ENCODE results near the gene ETS1. TPM values are rescaled to one million over a fixed set of nuclear protein-coding genes. Genes with fewer than 3 reads are reported as not detected.

ETS1 gene
- polyA plus RNA-seq, 1 experiment, result 32.3 TPM

DNA sequence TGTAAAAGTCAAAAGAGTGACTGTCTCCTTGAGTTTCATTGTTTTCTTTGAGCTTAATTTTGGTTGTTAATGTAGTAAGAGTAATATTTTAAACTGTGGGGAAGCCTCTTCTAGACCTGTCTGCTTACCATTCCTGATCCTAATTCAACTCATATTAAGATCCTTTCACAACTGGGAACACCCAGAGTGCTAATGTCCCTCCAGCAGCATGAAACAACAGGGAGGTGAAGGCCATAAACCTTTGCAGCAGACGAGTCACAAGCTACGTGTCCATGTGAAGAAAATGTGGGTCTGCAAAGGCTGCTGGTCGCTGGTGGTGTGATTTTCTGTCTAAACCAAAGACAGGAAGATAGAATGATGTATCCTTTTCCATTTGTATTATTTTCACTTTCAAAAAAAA lies 152.5 kb downstream of the ETS1 start:
- POLR2A ChIA-PET, result no interaction called here
- TF ChIP-seq, protein P1, sequence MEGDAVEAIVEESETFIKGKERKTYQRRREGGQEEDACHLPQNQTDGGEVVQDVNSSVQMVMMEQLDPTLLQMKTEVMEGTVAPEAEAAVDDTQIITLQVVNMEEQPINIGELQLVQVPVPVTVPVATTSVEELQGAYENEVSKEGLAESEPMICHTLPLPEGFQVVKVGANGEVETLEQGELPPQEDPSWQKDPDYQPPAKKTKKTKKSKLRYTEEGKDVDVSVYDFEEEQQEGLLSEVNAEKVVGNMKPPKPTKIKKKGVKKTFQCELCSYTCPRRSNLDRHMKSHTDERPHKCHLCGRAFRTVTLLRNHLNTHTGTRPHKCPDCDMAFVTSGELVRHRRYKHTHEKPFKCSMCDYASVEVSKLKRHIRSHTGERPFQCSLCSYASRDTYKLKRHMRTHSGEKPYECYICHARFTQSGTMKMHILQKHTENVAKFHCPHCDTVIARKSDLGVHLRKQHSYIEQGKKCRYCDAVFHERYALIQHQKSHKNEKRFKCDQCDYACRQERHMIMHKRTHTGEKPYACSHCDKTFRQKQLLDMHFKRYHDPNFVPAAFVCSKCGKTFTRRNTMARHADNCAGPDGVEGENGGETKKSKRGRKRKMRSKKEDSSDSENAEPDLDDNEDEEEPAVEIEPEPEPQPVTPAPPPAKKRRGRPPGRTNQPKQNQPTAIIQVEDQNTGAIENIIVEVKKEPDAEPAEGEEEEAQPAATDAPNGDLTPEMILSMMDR (IDR thresholded peaks at IDR 0.05; ENCODE audit: low read depth, low read length), result no peak
- H3K27ac ChIP-seq (ENCODE audit: low read depth, low read length), result no peak overlapping the region
- CTCF ChIA-PET, result interaction anchor here (0.8 to 1.2 kb wide), 2 partner anchors 14 to 197 kb away, joined by 3 to 4 read pairs; no protein-coding TSS in a partner anchor
- H3K27me3 ChIP-seq (ENCODE audit: control insufficient read depth, insufficient read depth, low read length), result no peaks in the 10 kb centered on the region
- H3K4me3 ChIP-seq (ENCODE audit: low read depth, low read length), result no peak overlapping the region
- H3K9me3 ChIP-seq (ENCODE audit: control insufficient read depth, insufficient read depth, low read length), result no peaks in the 10 kb centered on the region
- no peak for DNase-seq (ENCODE audit: low read depth, low spot score)

DNA sequence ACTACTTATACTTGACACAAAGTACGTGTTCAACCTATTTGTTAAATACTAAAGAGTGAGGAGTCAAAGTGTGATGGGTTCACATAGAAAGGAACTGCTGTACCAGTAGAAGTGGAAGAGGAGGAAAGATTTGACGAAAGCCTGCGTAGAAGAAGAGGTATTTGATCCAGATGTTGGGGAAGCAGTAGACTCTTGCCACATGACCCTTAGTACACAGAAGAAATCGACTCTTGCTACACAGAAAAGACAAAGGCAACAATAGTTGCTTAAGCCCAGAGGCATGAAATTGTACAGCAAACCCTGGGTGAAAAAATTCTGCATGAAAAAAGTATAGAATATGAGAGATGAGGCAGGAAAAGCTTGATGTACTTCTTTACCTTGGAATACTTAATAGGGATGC lies 152.9 kb downstream of the ETS1 start:
- H3K9me3 ChIP-seq (ENCODE audit: control insufficient read depth, insufficient read depth, low read length), result no peaks in the 10 kb centered on the region
- no peak overlapping the region for H3K27ac ChIP-seq (ENCODE audit: low read depth, low read length)
- CTCF ChIA-PET, result interaction anchor here (0.8 to 1.2 kb wide), 3 partner anchors 13 to 197 kb away, joined by 3 to 4 read pairs (median 4); no protein-coding TSS in a partner anchor
- H3K27me3 ChIP-seq (ENCODE audit: control insufficient read depth, insufficient read depth, low read length), result no peaks in the 10 kb centered on the region
- POLR2A ChIA-PET, result no interaction called here
- H3K4me3 ChIP-seq (ENCODE audit: low read depth, low read length), result no peak overlapping the region
- DNase-seq (ENCODE audit: low read depth, low spot score), result no peak
- TF ChIP-seq, protein P1 (IDR thresholded peaks at IDR 0.05; ENCODE audit: low read depth, low read length), result no peak

DNA sequence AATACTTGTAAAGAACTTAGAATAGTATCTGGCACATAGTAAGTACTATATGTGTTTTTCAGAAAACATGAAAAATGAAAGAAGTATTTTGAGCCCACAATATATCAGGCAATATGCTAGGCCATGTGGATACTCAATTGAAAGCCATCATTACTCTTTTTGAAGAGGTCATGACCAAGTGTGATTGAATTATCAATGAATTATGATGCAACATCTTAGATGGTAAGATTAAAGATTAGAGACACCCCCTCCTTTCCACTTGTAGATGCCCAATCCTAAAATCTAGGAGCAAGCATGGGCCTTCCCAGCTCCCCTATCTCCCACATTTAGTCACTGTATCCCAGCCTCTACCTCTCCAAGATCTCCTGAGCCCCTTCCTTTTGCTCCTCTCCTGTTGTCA lies 154.4 kb downstream of the ETS1 start:
- no peak for DNase-seq (ENCODE audit: low read depth, low spot score)
- CTCF ChIA-PET, result no interaction called here
- POLR2A ChIA-PET, result no interaction called here
- no peaks in the 10 kb centered on the region for H3K27me3 ChIP-seq (ENCODE audit: control insufficient read depth, insufficient read depth, low read length)
- no peak overlapping the region for H3K27ac ChIP-seq (ENCODE audit: low read depth, low read length)
- H3K4me3 ChIP-seq (ENCODE audit: low read depth, low read length), result no peak overlapping the region
- TF ChIP-seq, protein P1 (IDR thresholded peaks at IDR 0.05; ENCODE audit: low read depth, low read length), result no peak
- no peaks in the 10 kb centered on the region for H3K9me3 ChIP-seq (ENCODE audit: control insufficient read depth, insufficient read depth, low read length)

DNA sequence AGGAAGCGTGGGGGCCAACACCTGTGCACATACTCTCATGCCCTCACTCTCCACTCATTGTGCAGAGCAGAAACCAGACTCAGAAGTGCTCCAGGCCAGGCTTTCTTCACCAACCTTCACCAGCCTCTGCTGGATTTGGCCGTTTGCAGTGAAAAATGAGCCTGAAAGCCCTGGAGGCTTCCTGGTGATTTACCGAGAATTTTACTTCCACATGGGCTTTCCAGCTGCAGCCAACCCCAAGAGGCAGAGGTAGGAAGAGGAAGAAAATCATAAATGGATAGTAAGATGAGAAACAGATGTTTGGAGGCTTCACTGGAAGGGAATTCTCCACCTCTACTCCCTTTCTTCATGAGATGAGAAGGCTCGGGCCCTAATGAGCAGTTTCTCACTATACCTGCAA lies 155.4 kb downstream of the ETS1 start:
- POLR2A ChIA-PET, result no interaction called here
- TF ChIP-seq, protein P1 (IDR thresholded peaks at IDR 0.05; ENCODE audit: low read depth, low read length), result no peak
- DNase-seq (ENCODE audit: low read depth, low spot score), result no peak
- H3K4me3 ChIP-seq (ENCODE audit: low read depth, low read length), result no peak overlapping the region
- no peaks in the 10 kb centered on the region for H3K27me3 ChIP-seq (ENCODE audit: control insufficient read depth, insufficient read depth, low read length)
- H3K9me3 ChIP-seq (ENCODE audit: control insufficient read depth, insufficient read depth, low read length), result no peaks in the 10 kb centered on the region
- H3K27ac ChIP-seq (ENCODE audit: low read depth, low read length), result no peak overlapping the region
- CTCF ChIA-PET, result no interaction called here

DNA sequence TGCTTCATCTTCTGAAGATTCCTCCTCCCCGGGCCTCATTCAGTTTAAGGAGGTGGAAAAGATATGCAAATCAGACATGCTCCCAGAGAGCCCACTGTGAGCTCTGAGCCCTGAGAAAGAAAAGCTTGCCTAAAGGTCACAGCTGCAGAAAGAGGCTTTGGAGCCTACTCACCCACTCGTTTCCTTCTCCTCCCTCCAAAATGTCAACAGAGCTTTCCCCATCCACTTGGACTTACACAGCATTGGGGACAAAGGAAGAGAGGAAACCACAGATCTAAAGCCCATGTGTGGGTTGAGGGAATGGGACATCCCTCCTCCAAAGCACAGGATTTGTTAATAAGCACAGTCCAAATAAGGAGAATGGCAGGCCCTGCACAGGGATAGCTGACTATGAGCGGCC lies 158.4 kb downstream of the ETS1 start:
- H3K27me3 ChIP-seq (ENCODE audit: control insufficient read depth, insufficient read depth, low read length), result no peaks in the 10 kb centered on the region
- H3K9me3 ChIP-seq (ENCODE audit: control insufficient read depth, insufficient read depth, low read length), result no peaks in the 10 kb centered on the region
- TF ChIP-seq, protein P1 (IDR thresholded peaks at IDR 0.05; ENCODE audit: low read depth, low read length), result no peak
- DNase-seq (ENCODE audit: low read depth, low spot score), result no peak
- H3K4me3 ChIP-seq (ENCODE audit: low read depth, low read length), result no peak overlapping the region
- CTCF ChIA-PET, result interaction anchor here (0.6 to 1.3 kb wide), 2 partner anchors 80 to 202 kb away, joined by 4 to 5 read pairs; no protein-coding TSS in a partner anchor
- H3K27ac ChIP-seq (ENCODE audit: low read depth, low read length), result no peak overlapping the region
- POLR2A ChIA-PET, result no interaction called here

Data from AG04450 (cell line).